Endothelial cell of umbilical vein (primary cell): Measurements from ENCODE around the gene FER. TPM values are rescaled to one million over a fixed set of nuclear protein-coding genes. Genes with fewer than 3 reads are reported as not detected.

ENCODE experiments used
- BruUV-seq: library from RNA; stranded (reverse); fragments of 400-500 nt; replicated peaks from 2 replicates; lab custom pipeline; 2021; lab: Mats Ljungman, UMichigan
- CTCF ChIA-PET: fragments of 300-600, 350-600 bp; sonication (Branson Sonifier 250); formaldehyde crosslinking; loops from one replicate; lab custom pipeline; 2021; ENCODE audit warnings: antibody characterized with exemption, inconsistent platforms; lab: Charles Lee
- POLR2A ChIA-PET: fragments of 300-600, 350-600 bp; sonication (Branson Sonifier 250); formaldehyde crosslinking; loops from one replicate; lab custom pipeline; 2021; ENCODE audit warnings: antibody characterized with exemption, inconsistent platforms; lab: Charles Lee
- DNase-seq: peaks from one replicate; pipeline ENCODE4 v3.0.0-alpha.2; 2011; ENCODE audit warnings: low read depth, low spot score
- FAIRE-seq: peaks from 2 replicates; lab custom pipeline; 2011; peaks lifted over from hg19 to GRCh38; lab: Jason Lieb, UNC
- H2AFZ ChIP-seq: 2 replicates; pipeline ENCODE4 v1.6.0; 2012; ENCODE audit warnings: low read depth, low read length, control low read depth, inconsistent platforms
- H3K27ac ChIP-seq: 2 replicates; pipeline ENCODE4 v1.5.1; 2011; ENCODE audit warnings: low read depth, mild to moderate bottlenecking, control low read depth, low read length, moderate library complexity; ENCODE audit not compliant: insufficient read depth
- H3K27me3 ChIP-seq, 2 experiments: 2 replicates each; pipeline versions ENCODE4 v1.6.0 to v1.6.1; 2011; ENCODE audit warnings: low read length in 2 of 2, mixed read lengths in 1 of 2; ENCODE audit not compliant: control insufficient read depth in 2 of 2, insufficient read depth in 2 of 2
- H3K36me3 ChIP-seq, 2 experiments: 2 replicates in 1 of 2; 3 replicates in 1 of 2; pipeline ENCODE4 v1.5.1; 2011; ENCODE audit warnings: low read length in 2 of 2, mild to moderate bottlenecking in 1 of 2, moderate library complexity in 1 of 2; ENCODE audit not compliant: control insufficient read depth in 2 of 2, insufficient read depth in 2 of 2; ENCODE audit errors: extremely low read depth in 1 of 2
- H3K4me1 ChIP-seq: 3 replicates; pipeline ENCODE4 v1.5.1; 2011; ENCODE audit warnings: mild to moderate bottlenecking, low read length; ENCODE audit not compliant: control insufficient read depth, insufficient read depth; ENCODE audit errors: extremely low read depth
- H3K4me2 ChIP-seq: 2 replicates; pipeline ENCODE4 v1.6.1; 2011; ENCODE audit warnings: low read length, control low read depth, mixed read lengths; ENCODE audit not compliant: insufficient read depth
- H3K4me3 ChIP-seq, 3 experiments: fragments of 200-600 bp in 1 of 3; sonication (generic), shearing (Covaris generic) in 1 of 3; replicated peaks in 1 of 3; 2 replicates each; pipeline ENCODE4 v1.5.1; 2011 to 2016; ENCODE audit warnings: control low read depth in 3 of 3, low read length in 3 of 3, mild to moderate bottlenecking in 2 of 3, inconsistent platforms in 1 of 3, low read depth in 1 of 3, moderate library complexity in 1 of 3; ENCODE audit not compliant: insufficient read depth in 1 of 3
- H3K79me2 ChIP-seq: 2 replicates; pipeline ENCODE4 v1.6.0; 2012; ENCODE audit warnings: low read length, inconsistent platforms; ENCODE audit not compliant: control insufficient read depth, insufficient read depth
- H3K9ac ChIP-seq: replicated peaks from 2 replicates; pipeline ENCODE3; 2011; ENCODE audit warnings: low read length, control low read depth; ENCODE audit not compliant: insufficient read depth; ENCODE audit errors: extremely low read depth
- H3K9me1 ChIP-seq: replicated peaks from 3 replicates; pipeline ENCODE4 v1.6.0; 2011; ENCODE audit warnings: mild to moderate bottlenecking, low read length; ENCODE audit not compliant: control insufficient read depth, insufficient read depth; ENCODE audit errors: extremely low read depth
- H3K9me3 ChIP-seq: replicated peaks from 2 replicates; pipeline ENCODE4 v1.5.1; 2012; ENCODE audit warnings: low read length, inconsistent platforms; ENCODE audit not compliant: control insufficient read depth, insufficient read depth
- H4K20me1 ChIP-seq: replicated peaks from 2 replicates; pipeline ENCODE3; 2011; ENCODE audit warnings: mild to moderate bottlenecking, low read length; ENCODE audit not compliant: control insufficient read depth, insufficient read depth; ENCODE audit errors: extremely low read depth
- EZH2 ChIP-seq: IDR thresholded peaks from 2 replicates; pipeline ENCODE4 v1.6.1; 2012; ENCODE audit warnings: borderline replicate concordance, low read depth, mild to moderate bottlenecking, moderate library complexity, low read length, inconsistent platforms; ENCODE audit not compliant: severe bottlenecking
- FOS ChIP-seq: IDR thresholded peaks from 2 replicates; pipeline ENCODE4 v1.6.1; 2011; ENCODE audit warnings: mild to moderate bottlenecking, low read length, moderate library complexity, borderline replicate concordance; ENCODE audit not compliant: insufficient read depth
- GATA2 ChIP-seq: IDR thresholded peaks from 2 replicates; pipeline ENCODE4 v1.7.0; 2011; ENCODE audit warnings: low read depth, mild to moderate bottlenecking, moderate library complexity, mixed read lengths, low read length; ENCODE audit not compliant: insufficient read length, insufficient read depth
- JUN ChIP-seq: IDR thresholded peaks from 2 replicates; pipeline ENCODE4 v1.6.1; 2011; ENCODE audit warnings: borderline replicate concordance, low read depth; ENCODE audit not compliant: insufficient read length, insufficient read depth
- MYC ChIP-seq: IDR thresholded peaks from one replicate; pipeline ENCODE4 v1.6.1; 2011; ENCODE audit warnings: mild to moderate bottlenecking, low read depth, low read length
- POLR2A ChIP-seq: IDR thresholded peaks from 2 replicates; pipeline ENCODE4 v1.6.1; 2012; ENCODE audit warnings: low read depth, mild to moderate bottlenecking, control low read depth, low read length
- POLR2AphosphoS5 ChIP-seq: IDR thresholded peaks from 2 replicates; pipeline ENCODE4 v1.6.1; 2012; ENCODE audit warnings: low read depth, mild to moderate bottlenecking, control low read depth, low read length, moderate library complexity; ENCODE audit not compliant: insufficient read depth
- dilution Hi-C: fragments of 300-500 bp; cut with MboI; formaldehyde crosslinking; loops from one replicate; pipeline ENCODE4 v1.15.0; 2019; ENCODE audit warnings: low sequenced_read_pairs; ENCODE audit not compliant: extremely low pct_ligation_motif_present
- intact Hi-C: fragments of 100-400 bp; cut with micrococcal nuclease; formaldehyde crosslinking; loops from one replicate; pipeline ENCODE4 v1.10.0; 2022
- polyA plus RNA-seq, 4 experiments: library from polyadenylated mRNA; depleted of rRNA in 3 of 4; stranded (reverse) in 3 of 4; unstranded in 1 of 4; fragments of >200 nt; gene quantifications; 2 replicates each; pipeline versions ENCODE4 v1.2.1 to v1.2.3, GENCODE V29; 2011 to 2012; ENCODE audit warnings: missing spikeins in 1 of 4
- total RNA-seq: library from RNA; stranded (reverse); gene quantifications from 2 replicates; pipeline ENCODE4 v1.2.3, GENCODE V29; 2021
- TF ChIP-seq, protein P1 (sequence below), 2 donors: IDR thresholded peaks; 1 replicate in 1 of 2; 2 replicates in 1 of 2; pipeline ENCODE4 v1.5.1; 2011; ENCODE audit warnings: low read length in 2 of 2, mild to moderate bottlenecking in 2 of 2, moderate library complexity in 2 of 2, control low read depth in 1 of 2, inconsistent platforms in 1 of 2, low read depth in 1 of 2; ENCODE audit not compliant: insufficient read depth in 1 of 2; ENCODE audit errors: extremely low read depth in 1 of 2
- TF ChIP-seq, protein P2 (sequence below): IDR thresholded peaks from 2 replicates; pipeline ENCODE4 v1.6.1; 2011; ENCODE audit not compliant: insufficient read depth, insufficient read length

The FER gene
- total and polyA plus RNA-seq, 2 donors (not counting 3 experiments of a cell fraction or from before 2014, with no cell fraction given): 2.3 to 27.5 TPM

DNA sequence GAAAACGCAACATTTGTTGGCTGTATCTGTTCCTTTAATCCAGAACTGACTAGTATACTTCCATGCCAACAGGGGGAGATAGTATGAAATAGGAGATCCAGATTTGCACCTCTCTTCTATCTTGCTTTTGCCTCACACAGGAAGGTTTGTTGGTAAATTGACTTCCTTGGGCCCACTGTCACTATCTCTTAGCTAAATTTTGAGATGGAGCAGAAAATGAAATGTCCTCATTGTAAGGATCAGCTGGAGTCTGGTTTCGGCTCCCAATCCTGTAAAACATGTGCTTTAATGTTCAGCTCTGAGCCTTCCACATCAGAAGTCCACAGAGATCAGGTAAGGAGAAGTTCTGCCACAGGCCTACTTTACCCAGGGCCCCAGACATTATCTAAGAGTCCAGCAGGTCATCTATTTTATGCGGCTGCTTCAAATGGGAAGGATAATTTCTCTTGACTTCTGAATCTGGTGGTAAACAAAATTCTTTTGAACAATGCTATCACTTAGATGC is 176.8 kb downstream of the FER start:
- H2AFZ ChIP-seq: no peak overlapping the region
- FAIRE-seq (no peak), DNase-seq (no peak)
- intact Hi-C loops (loop anchor here (5.0 kb wide), 1 partner anchor 242 kb away; no protein-coding TSS in a partner anchor), dilution Hi-C loops (no loop called here)
- no peak overlapping the region for H3K4me2 ChIP-seq
- H3K27me3 ChIP-seq: no peaks in the 10 kb centered on the region
- H3K79me2 ChIP-seq: no peaks in the 10 kb centered on the region
- H3K9ac ChIP-seq: no peak overlapping the region
- H3K9me3 ChIP-seq: no peaks in the 10 kb centered on the region
- no peaks in the 10 kb centered on the region for H3K9me1 ChIP-seq
- CTCF ChIA-PET: interaction anchor here (0.8 to 1.4 kb wide), 3 partner anchors 15 to 283 kb away, joined by 3 read pairs; no protein-coding TSS in a partner anchor
- no peaks in the 10 kb centered on the region for H4K20me1 ChIP-seq
- POLR2A ChIA-PET: no interaction called here
- no peak overlapping the region for H3K27ac ChIP-seq
- H3K4me3 ChIP-seq: no peak overlapping the region
- TF ChIP-seq POLR2A: no peak
- TF ChIP-seq FOS: no peak
- TF ChIP-seq JUN: no peak
- TF ChIP-seq MYC: no peak
- TF ChIP-seq GATA2: no peak
- TF ChIP-seq, protein P1, sequence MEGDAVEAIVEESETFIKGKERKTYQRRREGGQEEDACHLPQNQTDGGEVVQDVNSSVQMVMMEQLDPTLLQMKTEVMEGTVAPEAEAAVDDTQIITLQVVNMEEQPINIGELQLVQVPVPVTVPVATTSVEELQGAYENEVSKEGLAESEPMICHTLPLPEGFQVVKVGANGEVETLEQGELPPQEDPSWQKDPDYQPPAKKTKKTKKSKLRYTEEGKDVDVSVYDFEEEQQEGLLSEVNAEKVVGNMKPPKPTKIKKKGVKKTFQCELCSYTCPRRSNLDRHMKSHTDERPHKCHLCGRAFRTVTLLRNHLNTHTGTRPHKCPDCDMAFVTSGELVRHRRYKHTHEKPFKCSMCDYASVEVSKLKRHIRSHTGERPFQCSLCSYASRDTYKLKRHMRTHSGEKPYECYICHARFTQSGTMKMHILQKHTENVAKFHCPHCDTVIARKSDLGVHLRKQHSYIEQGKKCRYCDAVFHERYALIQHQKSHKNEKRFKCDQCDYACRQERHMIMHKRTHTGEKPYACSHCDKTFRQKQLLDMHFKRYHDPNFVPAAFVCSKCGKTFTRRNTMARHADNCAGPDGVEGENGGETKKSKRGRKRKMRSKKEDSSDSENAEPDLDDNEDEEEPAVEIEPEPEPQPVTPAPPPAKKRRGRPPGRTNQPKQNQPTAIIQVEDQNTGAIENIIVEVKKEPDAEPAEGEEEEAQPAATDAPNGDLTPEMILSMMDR (IDR thresholded peaks at IDR 0.05; ENCODE audit: extremely low read depth in 1 of 2, insufficient read depth in 1 of 2, low read depth in 1 of 2, low read length in 2 of 2): no peak
- TF ChIP-seq EZH2: no peak
- TF ChIP-seq POLR2AphosphoS5: no peak
- TF ChIP-seq, protein P2, sequence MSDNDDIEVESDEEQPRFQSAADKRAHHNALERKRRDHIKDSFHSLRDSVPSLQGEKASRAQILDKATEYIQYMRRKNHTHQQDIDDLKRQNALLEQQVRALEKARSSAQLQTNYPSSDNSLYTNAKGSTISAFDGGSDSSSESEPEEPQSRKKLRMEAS: no peak
- BruUV-seq: no TSS peak
- no peaks in the 10 kb centered on the region for H3K4me1 ChIP-seq
- H3K36me3 ChIP-seq: no peaks in the 10 kb centered on the region
